Measurements from ENCODE around the gene CKLF. TPM values are rescaled to one million over a fixed set of nuclear protein-coding genes. Genes with fewer than 3 reads are reported as not detected.
"Not testable (repeated sequence)": the region's sequence is repeated elsewhere in the genome, so short reads cannot be mapped to it uniquely, and the experiment has no call there.

The CKLF gene
- total RNA-seq, 1 donor from 2014 or later = 159 TPM

- peak overlapping the region; percentile 73 for H3K4me3 Mint-ChIP-seq
- H3K36me3 Mint-ChIP-seq (ENCODE audit: low read depth) = peaks cover 9% of the 10 kb centered on the region
- DNase-seq (ENCODE audit: low spot score) = peak; percentile 54
- H3K27ac Mint-ChIP-seq = peak overlapping the region; percentile 49
- no peaks in the 10 kb centered on the region for H3K9me3 Mint-ChIP-seq
- intact Hi-C loops (cut with micrococcal nuclease) = loop anchor here (1.0 to 2.0 kb wide), 3 partner anchors 38 to 183 kb away; partner anchors contain the start of gene TK2
- peaks cover 3% of the 10 kb centered on the region for H3K27me3 Mint-ChIP-seq (ENCODE audit: insufficient read depth)
- peaks cover 42% of the 10 kb centered on the region for H3K4me1 Mint-ChIP-seq (ENCODE audit: low read depth)
These were observed 36.8 kb downstream of the CKLF start for GRCh38 chr16:66588981-66589713.

- Mint-ChIP-seq H3K36me3 (ENCODE audit: low read depth) (peaks cover 9% of the 10 kb centered on the region), H3K27ac (no peak overlapping the region), H3K4me3 (peak overlapping the region; percentile 53), H3K27me3 (ENCODE audit: insufficient read depth) (peaks cover 3% of the 10 kb centered on the region), H3K9me3 (no peaks in the 10 kb centered on the region), H3K4me1 (ENCODE audit: low read depth) (peaks cover 52% of the 10 kb centered on the region)
- intact Hi-C loops (cut with micrococcal nuclease) = loop anchor here (1.0 to 2.0 kb wide), 3 partner anchors 13 to 74 kb away; no protein-coding TSS in a partner anchor
- peak; percentile 43 for DNase-seq (ENCODE audit: low spot score)
These were observed 37.9 kb downstream of the CKLF start for GRCh38 chr16:66590322-66590721.

GRCh38 chr16:66591018-66591417, 38.6 kb downstream of the CKLF start:
- Mint-ChIP-seq H3K27ac (no peak overlapping the region), H3K27me3 (ENCODE audit: insufficient read depth) (peaks cover 3% of the 10 kb centered on the region), H3K4me1 (ENCODE audit: low read depth) (peaks cover 45% of the 10 kb centered on the region), H3K36me3 (ENCODE audit: low read depth) (peaks cover 3% of the 10 kb centered on the region), H3K4me3 (no peak overlapping the region), H3K9me3 (no peaks in the 10 kb centered on the region)
- DNase-seq (ENCODE audit: low spot score) = no peak
- intact Hi-C loops (cut with micrococcal nuclease) = loop anchor here (2.0 kb wide), 1 partner anchor 74 kb away; no protein-coding TSS in a partner anchor

- H3K36me3 Mint-ChIP-seq (ENCODE audit: low read depth) = peaks cover 3% of the 10 kb centered on the region
- H3K27ac Mint-ChIP-seq = no peak overlapping the region
- intact Hi-C loops (cut with micrococcal nuclease) = no loop called here
- no peaks in the 10 kb centered on the region for H3K9me3 Mint-ChIP-seq
- no peak for DNase-seq (ENCODE audit: low spot score)
- no peak overlapping the region for H3K4me3 Mint-ChIP-seq
- peaks cover 53% of the 10 kb centered on the region for H3K4me1 Mint-ChIP-seq (ENCODE audit: low read depth)
- no peaks in the 10 kb centered on the region for H3K27me3 Mint-ChIP-seq (ENCODE audit: insufficient read depth)
These were observed 39.9 kb downstream of the CKLF start for GRCh38 chr16:66592241-66592640.

GRCh38 chr16:66592814-66593213, 40.4 kb downstream of the CKLF start:
- Mint-ChIP-seq H3K27ac (no peak overlapping the region), H3K4me1 (ENCODE audit: low read depth) (peaks cover 52% of the 10 kb centered on the region), H3K36me3 (ENCODE audit: low read depth) (peaks cover 3% of the 10 kb centered on the region), H3K9me3 (no peaks in the 10 kb centered on the region), H3K4me3 (no peak overlapping the region), H3K27me3 (ENCODE audit: insufficient read depth) (no peaks in the 10 kb centered on the region)
- intact Hi-C loops (cut with micrococcal nuclease) = no loop called here
- no peak for DNase-seq (ENCODE audit: low spot score)

GRCh38 chr16:66594739-66595138, 42.4 kb downstream of the CKLF start:
- Mint-ChIP-seq H3K27ac (no peak overlapping the region), H3K9me3 (no peaks in the 10 kb centered on the region), H3K4me3 (no peak overlapping the region), H3K36me3 (ENCODE audit: low read depth) (peaks cover under 1% of the 10 kb centered on the region), H3K4me1 (ENCODE audit: low read depth) (peaks cover 54% of the 10 kb centered on the region), H3K27me3 (ENCODE audit: insufficient read depth) (no peaks in the 10 kb centered on the region)
- intact Hi-C loops (cut with micrococcal nuclease) = no loop called here
- DNase-seq (ENCODE audit: low spot score) = no peak

GRCh38 chr16:66596559-66596958, 44.2 kb downstream of the CKLF start:
- Mint-ChIP-seq H3K4me1 (ENCODE audit: low read depth) (peaks cover 46% of the 10 kb centered on the region), H3K27ac (peak overlapping the region; percentile 29)
- intact Hi-C loops (cut with micrococcal nuclease) = loop anchor here (2.0 kb wide), 1 partner anchor 32 kb away; no protein-coding TSS in a partner anchor

GRCh38 chr16:66596986-66597848, 44.8 kb downstream of the CKLF start:
- intact Hi-C loops (cut with micrococcal nuclease) = loop anchor here (2.0 kb wide), 1 partner anchor 32 kb away; no protein-coding TSS in a partner anchor
- DNase-seq (ENCODE audit: low spot score) = no peak
- H3K4me1 Mint-ChIP-seq (ENCODE audit: low read depth) = peaks cover 46% of the 10 kb centered on the region
- peak overlapping the region; percentile 31 for H3K4me3 Mint-ChIP-seq
- peaks cover 8% of the 10 kb centered on the region for H3K36me3 Mint-ChIP-seq (ENCODE audit: low read depth)
- peak overlapping the region; percentile 91 for H3K27ac Mint-ChIP-seq
- no peaks in the 10 kb centered on the region for H3K27me3 Mint-ChIP-seq (ENCODE audit: insufficient read depth)
- H3K9me3 Mint-ChIP-seq = peaks cover 8% of the 10 kb centered on the region

More at GRCh38 chr16:66596559-66596958, 44.2 kb downstream of the CKLF start:
- not testable (repeated sequence) for H3K4me3 Mint-ChIP-seq; H3K9me3 Mint-ChIP-seq; H3K27me3 Mint-ChIP-seq (ENCODE audit: insufficient read depth); DNase-seq (ENCODE audit: low spot score); H3K36me3 Mint-ChIP-seq (ENCODE audit: low read depth)

GRCh38 chr16:66598111-66598510, 45.7 kb downstream of the CKLF start:
- Mint-ChIP-seq H3K4me1 (ENCODE audit: low read depth) (peaks cover 52% of the 10 kb centered on the region), H3K27me3 (ENCODE audit: insufficient read depth) (no peaks in the 10 kb centered on the region), H3K36me3 (ENCODE audit: low read depth) (peaks cover 8% of the 10 kb centered on the region), H3K9me3 (peaks cover 8% of the 10 kb centered on the region), H3K4me3 (no peak overlapping the region), H3K27ac (peak overlapping the region; percentile 70)
- intact Hi-C loops (cut with micrococcal nuclease) = no loop called here
- DNase-seq (ENCODE audit: low spot score) = no peak

GRCh38 chr16:66599726-66600125, 47.4 kb downstream of the CKLF start:
- no peak for DNase-seq (ENCODE audit: low spot score)
- Mint-ChIP-seq H3K4me3 (no peak overlapping the region), H3K9me3 (peaks cover 8% of the 10 kb centered on the region), H3K36me3 (ENCODE audit: low read depth) (peaks cover 8% of the 10 kb centered on the region), H3K4me1 (ENCODE audit: low read depth) (peaks cover 54% of the 10 kb centered on the region), H3K27me3 (ENCODE audit: insufficient read depth) (no peaks in the 10 kb centered on the region), H3K27ac (no peak overlapping the region)
- intact Hi-C loops (cut with micrococcal nuclease) = no loop called here

- Mint-ChIP-seq H3K36me3 (ENCODE audit: low read depth) (peaks cover 8% of the 10 kb centered on the region), H3K27ac (no peak overlapping the region), H3K4me3 (no peak overlapping the region), H3K9me3 (peaks cover 8% of the 10 kb centered on the region), H3K27me3 (ENCODE audit: insufficient read depth) (no peaks in the 10 kb centered on the region), H3K4me1 (ENCODE audit: low read depth) (peaks cover 49% of the 10 kb centered on the region)
- intact Hi-C loops (cut with micrococcal nuclease) = no loop called here
- DNase-seq (ENCODE audit: low spot score) = no peak
These were observed 48.1 kb downstream of the CKLF start for GRCh38 chr16:66600477-66600876.

- Mint-ChIP-seq H3K36me3 (ENCODE audit: low read depth) (peaks cover 12% of the 10 kb centered on the region), H3K4me1 (ENCODE audit: low read depth) (peaks cover 56% of the 10 kb centered on the region), H3K9me3 (peaks cover 8% of the 10 kb centered on the region), H3K27me3 (ENCODE audit: insufficient read depth) (no peaks in the 10 kb centered on the region), H3K27ac (no peak overlapping the region), H3K4me3 (no peak overlapping the region)
- intact Hi-C loops (cut with micrococcal nuclease) = no loop called here
- DNase-seq (ENCODE audit: low spot score) = no peak
These were observed 49.1 kb downstream of the CKLF start for GRCh38 chr16:66601471-66601870.
